AG20443 (cell line): ENCODE data around the gene STX11.
"Not testable (repeated sequence)": the region's sequence is repeated elsewhere in the genome, so short reads cannot be mapped to it uniquely, and the experiment has no call there.

Experiments used
- DNase-seq: peaks from one replicate; pipeline ENCODE4 v3.0.0; 2012; ENCODE audit warnings: low spot score, mixed read lengths

STX11 gene

GRCh38 chr6:144176043-144176442 is 25.7 kb downstream of the STX11 start:
- DNase-seq, result peak; percentile 18

- DNase-seq, result no peak
These were observed 27.4 kb downstream of the STX11 start for GRCh38 chr6:144177726-144178125.

- no peak for DNase-seq
These were observed 28.0 kb downstream of the STX11 start for GRCh38 chr6:144178323-144178722.

GRCh38 chr6:144179237-144179636 is 28.9 kb downstream of the STX11 start:
- no peak for DNase-seq

DNA sequence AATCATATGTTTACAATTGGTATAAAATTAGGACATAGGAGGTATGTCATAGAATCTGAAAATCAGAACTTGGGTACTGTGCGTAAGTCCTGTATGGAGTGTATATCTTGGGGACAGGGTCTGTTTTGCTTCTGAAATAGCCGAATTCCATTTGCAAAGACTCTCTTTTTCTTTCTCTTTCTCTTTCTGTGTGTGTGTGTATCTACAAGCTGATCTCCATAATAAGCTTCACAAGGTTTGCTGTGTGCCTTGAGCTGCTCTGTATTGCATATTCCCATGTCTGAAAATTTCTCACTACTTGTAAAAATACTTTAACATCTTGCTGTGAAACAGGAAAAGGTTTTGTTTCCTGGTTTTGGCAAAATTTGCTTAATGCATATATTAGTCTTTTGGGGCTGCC is 29.5 kb downstream of the STX11 start:
- no peak for DNase-seq

DNA sequence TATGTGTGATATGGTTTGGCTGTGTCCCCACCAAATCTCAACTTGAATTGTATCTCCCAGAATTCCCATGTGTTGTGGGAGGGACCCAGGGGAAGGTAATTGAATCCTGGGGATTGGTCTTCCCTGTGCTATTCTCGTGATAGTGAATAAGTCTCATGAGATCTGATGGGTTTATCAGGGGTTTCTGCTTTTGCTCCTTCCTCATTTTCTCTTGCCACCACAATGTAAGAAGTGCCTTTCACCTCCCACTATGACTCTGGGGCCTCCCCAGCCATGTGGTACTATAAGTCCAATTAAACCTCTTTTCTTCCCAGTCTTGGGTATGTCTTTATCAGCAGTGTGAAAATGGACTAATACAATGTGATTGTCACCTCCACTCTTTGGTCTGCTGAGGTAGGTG is 30.0 kb downstream of the STX11 start:
- DNase-seq, result not testable (repeated sequence)

GRCh38 chr6:144181639-144182038 is 31.3 kb downstream of the STX11 start:
- no peak for DNase-seq

DNA sequence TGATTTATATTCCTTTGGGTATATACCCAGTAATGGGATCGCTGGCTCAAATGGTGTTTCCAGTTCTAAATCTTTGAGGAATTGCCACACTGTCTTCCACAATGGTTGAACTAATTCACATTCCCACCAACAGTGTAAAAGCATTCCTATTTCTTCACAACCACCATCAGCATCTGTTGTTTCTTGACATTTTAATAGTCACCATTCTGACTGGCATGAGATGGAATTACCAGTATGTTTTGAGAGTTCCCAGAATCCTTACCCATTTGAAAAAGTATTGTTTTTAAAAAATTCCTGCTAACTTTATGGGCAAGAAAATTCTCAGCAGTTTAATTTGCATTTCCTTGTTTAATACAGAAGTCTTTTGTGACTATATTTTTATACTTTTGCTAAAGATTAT is 33.9 kb downstream of the STX11 start:
- not testable (repeated sequence) for DNase-seq

GRCh38 chr6:144185133-144185836 is 35.0 kb downstream of the STX11 start:
- no peak for DNase-seq

GRCh38 chr6:144186817-144187625 is 36.7 kb downstream of the STX11 start:
- no peak for DNase-seq

GRCh38 chr6:144189351-144189750 is 39.0 kb downstream of the STX11 start:
- no peak for DNase-seq

DNA sequence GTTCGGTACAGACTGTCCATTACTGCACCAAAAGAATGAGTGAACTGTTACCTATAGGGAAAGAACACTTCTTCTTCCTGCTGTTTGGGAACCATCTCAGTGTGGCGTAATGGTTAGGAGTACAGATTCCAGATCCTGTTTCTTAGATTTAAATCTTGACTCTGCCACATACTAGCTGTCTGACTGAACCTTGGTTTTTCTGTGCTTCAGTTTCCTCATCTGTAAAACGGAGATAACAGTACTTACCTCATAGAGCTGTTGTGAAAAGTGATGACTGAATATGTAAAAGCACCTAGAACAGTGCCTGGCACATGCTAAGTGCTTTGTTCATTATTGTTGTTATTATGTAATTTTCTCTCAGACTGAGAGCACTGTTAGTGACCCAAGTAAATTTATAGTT is 39.8 kb downstream of the STX11 start:
- no peak for DNase-seq

DNA sequence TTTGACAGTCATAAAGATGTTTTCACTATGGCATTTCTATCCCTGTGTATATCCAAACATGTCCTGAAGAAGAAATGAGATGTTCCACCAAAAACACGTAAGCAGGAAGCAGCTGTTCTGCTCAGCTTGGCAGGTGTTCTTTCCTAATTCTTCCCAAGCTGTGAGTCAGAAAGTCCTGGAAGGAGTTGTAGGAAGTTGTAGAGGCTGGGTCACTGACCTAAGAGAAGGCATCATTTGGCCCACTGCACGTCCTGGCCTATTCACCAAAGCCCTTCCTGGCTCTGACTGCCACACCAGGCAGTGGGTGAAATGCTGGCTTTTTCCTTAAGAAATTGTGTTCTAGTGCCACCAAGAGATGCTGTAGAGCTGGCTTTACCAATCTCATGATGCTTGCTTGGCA is 40.3 kb downstream of the STX11 start:
- DNase-seq, result peak; percentile 64

GRCh38 chr6:144193181-144193580 is 42.9 kb downstream of the STX11 start:
- DNase-seq, result no peak

GRCh38 chr6:144194293-144194810 is 44.0 kb downstream of the STX11 start:
- DNase-seq, result no peak

GRCh38 chr6:144195671-144196270 is 45.5 kb downstream of the STX11 start:
- no peak for DNase-seq

- no peak for DNase-seq
These were observed 47.6 kb downstream of the STX11 start for GRCh38 chr6:144197919-144198318.

- DNase-seq, result no peak
These were observed 52.7 kb downstream of the STX11 start for GRCh38 chr6:144202879-144203468.

GRCh38 chr6:144211160-144211559 is 60.8 kb downstream of the STX11 start:
- no peak for DNase-seq

- no peak for DNase-seq
These were observed 63.0 kb downstream of the STX11 start for GRCh38 chr6:144213315-144213714.

- no peak for DNase-seq
These were observed 63.7 kb downstream of the STX11 start for GRCh38 chr6:144214029-144214428.

GRCh38 chr6:144214622-144215401 is 64.5 kb downstream of the STX11 start:
- no peak for DNase-seq
